ENCODE data around the gene MYO7B.

The MYO7B gene

GRCh38 chr2:127627740-127628571 is 92.5 kb downstream of the MYO7B start:
- DNase-seq: no peak

DNA sequence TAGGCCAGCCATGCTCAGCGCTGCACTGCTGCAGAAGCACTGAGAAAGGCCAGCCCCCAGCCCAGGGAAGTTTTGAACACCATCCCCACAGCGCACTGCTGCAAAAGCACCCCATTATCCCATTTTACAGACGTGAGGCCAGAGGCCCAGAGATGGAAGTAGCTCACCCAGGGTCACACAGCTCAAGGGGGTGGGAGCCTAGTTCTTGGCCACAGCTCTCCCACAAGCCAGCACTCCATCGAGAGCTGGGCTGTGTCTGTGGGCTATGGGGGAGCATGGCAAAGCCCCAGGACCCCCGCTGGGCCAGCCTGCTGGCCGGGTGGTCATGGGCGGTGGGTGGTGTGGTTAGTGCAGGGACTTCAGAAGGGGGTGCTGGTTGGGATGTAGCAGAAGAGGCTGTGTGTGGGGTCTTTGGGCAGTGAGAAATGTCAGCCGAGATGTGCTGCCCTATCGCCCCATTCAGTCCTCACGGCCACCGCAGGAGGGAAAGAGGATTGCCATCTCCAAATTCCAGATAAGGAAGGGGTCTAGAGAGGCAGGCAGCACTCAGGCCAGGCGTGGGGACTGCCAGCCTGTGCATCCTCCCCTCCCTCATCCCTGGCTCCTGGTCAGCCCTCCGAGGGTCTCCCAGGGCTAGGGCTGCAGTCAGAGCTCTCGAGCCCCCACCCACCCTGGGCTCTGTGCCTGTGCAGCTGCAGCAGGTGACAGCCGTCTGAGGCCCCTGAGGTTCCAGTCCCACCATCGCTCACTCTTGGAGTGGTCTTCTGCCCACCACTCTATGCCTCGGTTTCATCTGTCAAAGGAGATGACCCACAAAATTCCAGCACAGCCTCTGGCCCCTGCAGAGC is 93.5 kb downstream of the MYO7B start:
- no peak for DNase-seq

DNA sequence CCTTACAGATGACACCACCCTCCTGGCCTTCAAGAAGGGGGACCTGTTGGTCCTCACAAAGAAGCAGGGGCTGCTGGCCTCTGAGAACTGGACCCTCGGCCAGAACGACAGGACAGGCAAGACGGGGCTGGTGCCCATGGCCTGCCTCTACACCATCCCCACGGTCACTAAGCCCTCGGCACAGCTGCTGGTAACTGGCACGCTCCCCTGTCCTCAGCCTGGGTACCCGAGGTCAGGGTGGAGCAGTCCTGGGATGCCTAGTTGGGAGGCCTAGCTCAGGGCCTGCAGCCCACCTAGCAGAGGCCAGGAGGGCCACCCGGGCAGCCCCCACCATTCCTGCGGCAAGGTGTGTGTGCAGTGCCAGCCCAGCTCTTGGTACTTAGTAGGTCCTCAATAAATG is 94.2 kb downstream of the MYO7B start:
- DNase-seq: no peak

DNA sequence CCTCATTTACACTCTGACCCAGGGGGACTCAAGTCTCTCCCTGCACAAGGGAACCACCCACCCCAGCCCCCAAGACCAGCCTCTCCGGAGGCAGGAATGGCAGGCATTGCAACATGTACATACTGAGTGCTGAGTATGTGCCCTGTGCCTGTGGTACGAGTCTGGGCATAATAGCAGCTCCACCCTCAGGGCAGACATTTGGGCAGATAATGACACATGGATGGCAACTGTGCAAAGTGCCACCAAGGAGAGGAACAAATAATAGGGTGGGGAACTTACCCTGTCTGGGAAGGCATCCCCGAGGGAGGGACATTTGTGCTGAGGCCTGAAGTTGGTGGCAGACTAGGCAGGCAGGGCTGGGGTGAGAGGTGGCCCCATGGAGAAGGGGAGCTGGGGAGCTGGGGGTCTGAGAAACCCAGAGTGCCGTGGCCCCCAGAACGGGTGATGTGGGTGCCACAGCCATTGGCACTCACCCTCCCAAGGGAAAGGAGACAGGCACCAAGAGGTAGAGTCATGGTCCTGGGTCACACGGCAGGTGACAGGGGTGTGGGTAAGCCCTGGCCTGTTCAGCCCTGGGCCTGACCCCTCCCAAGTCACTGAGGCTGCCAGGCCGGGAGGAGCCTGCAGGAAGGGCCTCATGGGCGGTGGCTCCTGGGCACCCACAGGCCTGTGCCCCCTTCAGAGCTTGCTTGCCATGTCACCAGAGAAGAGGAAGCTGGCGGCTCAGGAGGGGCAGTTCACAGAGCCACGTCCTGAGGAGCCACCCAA is 94.8 kb downstream of the MYO7B start:
- DNase-seq: no peak

GRCh38 chr2:127630864-127631540 is 95.5 kb downstream of the MYO7B start:
- DNase-seq: no peak

DNA sequence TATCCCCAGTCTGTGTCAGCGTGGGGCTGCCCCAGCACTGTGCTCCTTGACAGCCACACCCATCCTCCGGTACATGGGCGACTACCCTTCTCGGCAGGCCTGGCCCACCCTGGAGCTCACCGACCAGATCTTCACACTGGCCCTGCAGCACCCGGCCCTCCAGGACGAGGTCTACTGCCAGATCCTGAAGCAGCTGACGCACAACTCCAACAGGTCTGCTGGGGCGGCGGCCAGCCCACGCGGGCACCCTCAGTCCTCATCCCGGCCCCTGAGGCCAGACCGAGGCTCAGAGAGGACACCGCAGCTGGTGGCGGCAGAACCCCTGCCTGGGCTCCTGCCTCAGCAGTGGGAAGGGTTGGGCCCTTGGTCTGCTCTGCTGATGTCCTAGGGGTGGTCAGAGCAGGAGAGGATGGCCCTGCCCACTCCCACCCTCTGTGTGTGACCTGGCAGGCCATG is 96.1 kb downstream of the MYO7B start:
- no peak for DNase-seq

DNA sequence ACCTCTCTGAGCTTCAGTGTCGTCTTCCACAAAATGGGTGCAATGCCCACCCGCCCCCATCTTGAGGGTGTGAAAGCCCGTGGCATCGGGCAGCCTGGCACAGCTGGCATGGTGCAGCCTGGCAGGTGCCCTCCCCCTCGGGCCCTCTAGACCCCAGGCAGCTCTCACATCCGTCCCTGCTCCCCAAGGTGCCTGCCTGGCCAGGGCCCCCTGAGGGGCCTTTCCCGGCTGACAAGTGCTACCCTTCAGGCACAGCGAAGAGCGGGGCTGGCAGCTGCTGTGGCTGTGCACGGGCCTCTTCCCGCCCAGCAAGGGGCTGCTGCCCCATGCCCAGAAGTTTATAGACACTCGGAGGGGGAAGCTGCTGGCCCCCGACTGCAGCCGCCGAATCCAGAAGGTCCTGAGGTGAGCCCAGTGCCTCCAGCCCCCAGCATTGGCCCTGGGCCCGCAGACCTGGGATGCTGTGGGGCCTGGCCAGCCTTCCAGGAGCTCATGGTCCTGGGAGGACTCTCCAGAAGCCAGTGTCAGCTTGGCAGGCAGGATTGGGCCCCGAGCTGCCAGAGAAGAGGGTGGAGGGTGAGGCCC is 96.6 kb downstream of the MYO7B start:
- DNase-seq: no peak

DNA sequence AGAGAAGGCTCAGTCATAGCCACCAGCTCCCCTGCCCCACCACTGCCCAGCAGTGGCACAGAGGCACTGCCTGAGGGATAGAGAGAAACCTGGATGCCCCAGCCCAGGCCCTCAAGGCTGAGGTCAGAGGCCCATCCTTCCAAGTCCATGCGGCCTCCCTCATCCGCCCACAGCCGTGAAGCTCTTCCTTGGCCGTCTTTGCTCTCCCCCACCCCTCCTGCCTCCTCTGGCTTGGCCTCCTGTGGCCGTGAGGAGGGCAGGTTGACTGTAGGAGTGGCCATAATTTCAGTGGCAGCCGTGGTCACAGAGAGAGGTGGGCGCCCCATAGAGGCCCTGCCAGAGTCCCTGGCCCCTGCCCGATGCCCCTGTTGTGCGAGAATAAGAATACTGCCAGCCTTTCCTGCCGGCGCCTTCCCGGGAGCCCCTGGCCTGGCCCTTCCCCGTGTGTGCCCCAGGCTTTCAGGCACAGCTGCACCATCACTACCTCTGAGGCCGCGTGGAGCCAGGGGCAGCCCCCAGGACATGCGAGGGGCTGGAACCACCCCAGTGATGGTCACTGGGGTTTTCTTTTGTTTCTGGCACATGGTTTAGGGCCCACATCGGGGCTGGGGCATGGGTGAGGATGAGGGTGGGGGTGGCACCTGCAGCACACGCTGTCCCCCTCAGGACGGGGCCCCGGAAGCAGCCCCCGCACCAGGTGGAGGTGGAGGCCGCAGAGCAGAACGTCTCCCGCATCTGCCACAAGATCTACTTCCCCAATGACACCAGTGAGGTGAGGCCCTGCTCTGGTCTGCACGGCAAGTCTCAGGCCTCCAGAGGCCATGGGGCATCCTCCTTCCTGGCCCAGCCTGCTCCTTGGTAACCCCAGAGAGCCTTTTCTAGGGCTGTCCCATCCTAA is 97.4 kb downstream of the MYO7B start:
- no peak for DNase-seq

- DNase-seq: no peak
Measured at GRCh38 chr2:127633556-127634065, 98.1 kb downstream of the MYO7B start.

- DNase-seq: no peak
Measured at GRCh38 chr2:127634066-127634617, 98.7 kb downstream of the MYO7B start.

DNA sequence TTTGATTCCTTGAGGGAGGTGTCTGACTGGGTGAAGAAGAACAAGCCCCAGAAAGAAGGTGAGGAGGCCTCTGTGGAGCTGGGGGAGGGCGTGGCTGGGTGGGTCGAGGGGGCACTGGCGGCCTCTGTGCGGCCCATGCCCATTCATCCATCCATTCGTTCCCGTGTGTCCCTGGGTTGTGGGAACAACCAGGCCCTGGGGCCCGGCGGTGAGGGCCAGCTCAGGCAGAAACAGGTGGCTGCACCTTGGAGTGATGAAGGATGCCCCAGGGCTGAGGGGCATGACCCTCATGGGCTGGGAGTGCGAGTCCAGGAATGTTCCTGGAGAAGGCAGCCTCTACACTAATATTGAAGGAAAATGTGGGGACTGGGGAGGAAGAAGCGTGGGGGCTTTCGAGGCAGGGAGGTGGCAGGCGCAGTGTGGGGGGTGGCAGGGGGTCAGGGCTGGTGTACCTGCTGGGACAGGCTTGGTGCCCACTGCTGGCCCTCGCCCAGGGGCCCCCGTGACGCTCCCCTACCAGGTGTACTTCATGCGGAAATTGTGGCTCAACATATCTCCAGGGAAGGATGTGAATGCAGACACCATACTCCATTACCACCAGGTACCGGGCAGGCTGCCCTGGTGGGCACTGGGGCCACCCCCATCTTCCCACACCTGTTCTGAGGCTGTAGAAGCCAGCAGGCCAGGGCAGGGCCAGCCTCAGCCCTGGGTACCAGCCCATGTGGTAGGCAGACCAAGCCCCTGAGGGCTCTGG is 99.3 kb downstream of the MYO7B start:
- no peak for DNase-seq

GRCh38 chr2:127635380-127636237 is 100.1 kb downstream of the MYO7B start:
- no peak for DNase-seq

GRCh38 chr2:127636248-127637235 is 101.1 kb downstream of the MYO7B start:
- DNase-seq: no peak

DNA sequence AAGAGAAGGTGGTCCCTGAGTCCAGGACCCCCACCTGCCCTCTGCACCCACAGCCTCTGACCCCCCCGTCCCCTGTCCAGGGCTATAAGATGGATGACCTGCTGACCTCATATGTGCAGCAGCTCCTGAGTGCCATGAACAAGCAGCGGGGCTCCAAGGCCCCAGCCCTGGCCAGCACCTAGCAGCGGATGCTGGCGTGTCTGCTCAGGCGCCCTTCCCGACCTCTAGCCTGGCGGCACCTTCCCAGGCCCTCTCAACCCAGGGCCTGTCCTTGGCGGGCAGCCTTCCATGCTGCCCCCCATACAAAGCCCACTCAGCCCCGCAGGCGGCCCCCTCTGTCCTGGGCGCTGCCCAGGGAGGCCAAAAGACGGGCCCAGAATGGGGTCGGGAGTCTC is 101.8 kb downstream of the MYO7B start:
- no peak for DNase-seq

DNA sequence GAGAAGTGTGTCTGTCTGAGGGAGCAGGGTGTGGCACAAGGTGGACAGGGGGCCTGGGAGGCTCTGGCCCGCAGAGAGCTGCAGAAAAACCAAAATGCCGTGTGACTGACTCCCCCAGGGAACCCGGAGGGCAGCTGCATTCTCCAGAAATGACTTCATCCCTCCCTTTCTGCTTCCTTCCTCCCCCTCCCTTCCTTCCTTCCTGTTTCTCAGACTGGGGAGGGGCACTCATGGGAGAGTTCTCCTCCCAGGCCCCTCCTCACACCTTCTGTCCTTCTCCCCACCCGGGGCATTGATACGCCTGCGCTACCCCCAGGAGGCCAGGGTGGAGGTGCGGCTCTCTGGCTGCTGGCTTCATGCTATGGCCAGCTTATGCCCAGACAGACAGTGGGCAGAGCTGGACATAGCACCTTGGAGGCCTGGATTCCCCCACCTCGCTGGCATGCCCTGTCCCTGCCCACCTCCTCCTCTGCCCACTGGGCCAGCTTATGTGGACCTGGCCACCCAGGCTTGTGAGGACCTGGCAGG is 102.3 kb downstream of the MYO7B start:
- DNase-seq: no peak

GRCh38 chr2:127638361-127639110 is 103.1 kb downstream of the MYO7B start:
- DNase-seq: no peak

DNA sequence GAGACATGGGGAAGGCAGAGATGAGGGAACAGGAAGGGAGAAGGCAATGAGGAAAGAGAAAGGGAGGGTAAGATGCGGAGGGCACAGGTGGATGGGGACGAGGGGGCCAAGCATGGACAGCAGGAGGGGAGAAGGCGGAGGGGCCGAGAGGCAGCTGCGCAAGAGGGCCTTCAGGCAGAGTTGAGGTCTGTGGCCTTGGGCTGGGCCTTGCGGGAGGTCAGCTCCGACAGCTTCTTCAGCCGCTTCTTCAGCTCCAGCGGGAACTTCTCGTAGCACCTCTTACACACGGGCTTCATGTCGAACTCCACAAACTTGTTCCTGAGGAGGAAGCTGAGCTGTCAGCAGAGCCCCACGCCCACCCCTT is 103.6 kb downstream of the MYO7B start:
- no peak for DNase-seq
